Measurements from ENCODE around the gene RHOBTB3.

The RHOBTB3 gene

GRCh38 chr5:95841914-95842812, 111.0 kb downstream of the RHOBTB3 start:
- peak; percentile 9 for DNase-seq (ENCODE audit: low spot score)

GRCh38 chr5:95842854-95843544, 111.9 kb downstream of the RHOBTB3 start:
- DNase-seq (ENCODE audit: low spot score), result peak; percentile 59

GRCh38 chr5:95843733-95844223, 112.6 kb downstream of the RHOBTB3 start:
- no peak for DNase-seq (ENCODE audit: low spot score)

- DNase-seq (ENCODE audit: low spot score), result no peak
Observed at GRCh38 chr5:95845391-95845790, 114.3 kb downstream of the RHOBTB3 start.

Measured in left forelimb (tissue), 1 donor.